Measurements from ENCODE around the gene FAM181A.

FAM181A gene

GRCh38 chr14:93926873-93927799 is at the start of gene FAM181A:
FAM181A (plus strand) TSS chr14:93927344; CDS start chr14:93928286, 942 bp downstream.
- no peak for DNase-seq

DNA sequence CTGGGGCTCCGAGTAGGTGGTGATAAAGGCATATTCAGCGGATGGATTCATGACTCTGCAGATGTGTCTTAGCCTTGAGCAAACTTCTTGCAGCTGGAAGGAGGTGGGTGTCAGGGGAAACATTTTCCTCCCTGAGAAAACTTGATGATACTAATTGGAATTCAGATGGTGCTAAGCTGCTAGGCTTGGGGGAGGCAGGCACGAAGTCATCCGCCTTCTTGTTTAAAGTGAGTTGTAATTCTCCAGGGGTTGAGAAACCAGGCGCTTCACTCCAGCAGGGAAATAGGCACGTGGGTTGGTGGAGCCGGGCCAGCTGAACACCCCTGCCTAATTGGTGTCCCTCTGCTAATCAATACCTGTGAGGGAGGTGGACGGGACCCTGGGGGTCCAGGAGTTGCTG is 48.9 kb upstream of the FAM181A start:
- no peak for DNase-seq

DNA sequence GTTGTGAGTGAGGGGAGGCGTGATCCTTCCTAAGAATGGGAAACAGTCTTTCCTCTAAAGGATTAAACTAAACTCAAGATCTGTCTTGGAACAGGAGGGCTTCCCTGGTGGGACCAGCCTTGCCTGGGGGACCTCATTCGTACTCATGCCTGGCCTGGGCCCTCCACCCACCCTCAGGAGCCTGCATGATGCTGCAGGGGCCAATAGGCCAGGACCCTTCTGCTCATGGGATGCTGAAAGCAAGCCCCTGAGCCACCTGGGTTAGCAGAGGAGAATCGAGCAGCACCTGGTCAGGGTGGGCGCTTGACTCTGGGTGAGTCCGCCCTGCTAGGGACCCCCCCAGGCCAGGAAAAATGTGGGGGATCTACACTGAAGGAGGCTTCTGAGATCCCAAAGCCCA is 48.3 kb upstream of the FAM181A start:
- DNase-seq: no peak

DNA sequence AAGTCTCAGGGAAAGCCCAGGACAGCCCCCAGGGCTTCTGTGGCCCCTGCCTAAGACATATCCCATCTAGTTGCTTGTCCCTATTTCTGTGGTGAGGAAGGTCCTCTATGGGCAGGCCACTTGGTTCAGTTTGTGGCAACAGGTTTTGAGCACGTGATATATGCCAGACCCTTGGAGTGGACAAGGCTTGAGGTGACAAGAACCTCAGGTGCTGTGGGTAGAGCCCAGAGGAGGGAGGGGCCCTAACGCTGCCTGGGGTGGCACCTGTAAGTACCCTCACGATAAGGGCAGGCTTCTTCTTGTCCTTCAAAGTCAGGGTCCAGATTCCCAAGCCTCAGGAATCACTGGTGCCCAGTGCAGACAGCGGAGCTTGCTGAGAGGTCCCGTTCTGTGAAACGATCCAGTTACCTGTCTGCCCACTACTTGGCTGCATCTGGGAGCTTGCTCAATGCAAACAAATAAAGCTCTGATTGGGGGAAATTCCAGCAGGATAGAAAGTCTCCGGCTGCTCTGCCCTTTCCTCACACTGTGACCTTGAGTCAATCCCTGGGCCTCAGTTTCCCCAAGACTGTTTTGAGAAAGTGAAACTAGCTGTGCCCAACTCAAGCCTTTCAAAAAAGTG is 47.7 kb upstream of the FAM181A start:
- DNase-seq: no peak

GRCh38 chr14:93880021-93880820 is 46.9 kb upstream of the FAM181A start:
- DNase-seq: peak; percentile 62

DNA sequence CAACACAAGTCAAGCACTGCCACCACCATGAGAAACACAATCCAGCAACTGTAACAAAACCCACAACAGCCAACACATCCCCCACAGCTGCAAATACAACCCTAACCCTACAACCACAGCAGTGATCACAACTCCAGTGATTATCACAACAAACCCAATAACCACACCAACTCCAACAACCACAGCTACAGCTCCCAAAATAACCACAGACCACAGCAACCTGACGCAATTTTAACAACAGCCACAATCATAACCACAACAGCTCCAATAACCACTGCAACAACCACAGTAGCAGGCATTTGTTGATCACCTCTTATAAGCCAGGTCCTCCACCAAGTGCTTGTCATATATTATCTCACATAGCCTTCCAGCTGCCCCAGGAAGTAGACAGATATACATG is 42.2 kb upstream of the FAM181A start:
- DNase-seq: no peak

- no peak for DNase-seq
These were observed 38.1 kb upstream of the FAM181A start for GRCh38 chr14:93888995-93889394.

DNA sequence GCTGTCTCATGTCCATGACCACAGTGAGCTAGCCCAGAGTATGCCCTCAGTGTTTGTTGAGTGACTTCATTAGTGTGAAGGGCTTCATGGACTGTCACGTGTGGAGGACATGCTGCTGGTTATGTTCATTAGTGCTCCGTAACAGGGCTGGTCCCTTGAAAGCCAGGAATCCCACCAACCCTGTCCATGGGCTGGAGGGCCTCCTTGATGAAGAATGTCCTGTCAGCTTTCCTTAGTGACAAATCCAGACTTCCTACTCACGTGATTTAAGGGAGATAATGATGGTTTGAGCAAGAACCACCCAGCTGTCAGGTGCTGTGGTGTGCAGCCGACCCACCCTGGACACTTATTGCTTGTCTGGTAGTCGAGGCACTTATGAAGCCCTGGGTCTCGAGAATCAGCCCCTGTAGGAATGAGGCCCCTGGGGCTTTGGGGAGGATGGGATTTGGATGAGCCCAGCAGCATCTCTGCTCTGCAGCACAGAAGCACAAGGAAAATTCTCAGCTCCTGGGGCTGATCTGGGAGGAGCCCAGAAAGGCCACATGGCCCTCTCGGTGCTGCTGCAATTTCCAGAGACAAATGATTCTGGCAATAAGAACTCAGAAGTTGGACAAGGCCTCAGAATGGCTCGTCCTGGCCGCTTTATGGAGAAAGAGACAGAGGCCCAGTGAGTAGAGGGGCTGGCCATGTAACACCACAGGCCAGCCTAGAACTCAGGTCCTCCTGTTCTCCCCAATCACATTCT is 37.2 kb upstream of the FAM181A start:
- DNase-seq: no peak

DNA sequence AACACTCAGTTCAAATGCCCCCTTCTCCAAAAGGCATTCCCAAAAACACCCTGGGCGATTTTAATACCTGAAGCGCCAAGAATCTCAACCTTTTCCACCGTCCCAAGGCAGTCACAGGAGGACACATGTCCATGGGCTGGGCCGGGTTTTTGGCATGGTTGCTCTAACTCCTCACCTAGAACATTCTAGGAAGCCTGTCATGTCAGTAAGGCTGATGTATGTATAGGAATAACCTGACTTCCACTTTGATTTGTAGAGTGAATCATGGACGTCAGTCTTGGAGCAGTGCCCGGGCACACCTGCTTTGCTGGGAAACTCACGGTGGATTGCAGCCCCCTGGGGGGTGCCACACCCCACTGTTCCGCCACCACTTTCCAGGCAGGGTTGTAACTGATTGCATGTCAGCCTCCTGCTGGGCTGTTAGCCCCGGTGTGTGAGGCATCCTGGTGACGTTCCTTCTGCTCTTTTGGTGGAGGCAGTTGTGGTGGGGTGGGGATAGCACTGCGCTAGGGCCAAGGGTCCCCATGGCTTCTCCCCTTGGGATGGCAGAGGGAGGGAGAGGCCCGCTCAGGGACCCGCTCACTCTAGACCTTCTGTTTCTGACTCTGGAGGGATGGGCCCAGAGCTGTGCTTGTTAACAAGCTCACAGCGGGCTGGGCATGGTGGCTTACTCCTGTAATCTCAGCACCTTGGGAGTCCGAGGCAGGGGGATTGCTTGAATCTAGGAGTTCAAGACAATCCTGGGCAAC is 35.2 kb upstream of the FAM181A start:
- DNase-seq: no peak

GRCh38 chr14:93892505-93892839 is 34.7 kb upstream of the FAM181A start:
- no peak for DNase-seq

DNA sequence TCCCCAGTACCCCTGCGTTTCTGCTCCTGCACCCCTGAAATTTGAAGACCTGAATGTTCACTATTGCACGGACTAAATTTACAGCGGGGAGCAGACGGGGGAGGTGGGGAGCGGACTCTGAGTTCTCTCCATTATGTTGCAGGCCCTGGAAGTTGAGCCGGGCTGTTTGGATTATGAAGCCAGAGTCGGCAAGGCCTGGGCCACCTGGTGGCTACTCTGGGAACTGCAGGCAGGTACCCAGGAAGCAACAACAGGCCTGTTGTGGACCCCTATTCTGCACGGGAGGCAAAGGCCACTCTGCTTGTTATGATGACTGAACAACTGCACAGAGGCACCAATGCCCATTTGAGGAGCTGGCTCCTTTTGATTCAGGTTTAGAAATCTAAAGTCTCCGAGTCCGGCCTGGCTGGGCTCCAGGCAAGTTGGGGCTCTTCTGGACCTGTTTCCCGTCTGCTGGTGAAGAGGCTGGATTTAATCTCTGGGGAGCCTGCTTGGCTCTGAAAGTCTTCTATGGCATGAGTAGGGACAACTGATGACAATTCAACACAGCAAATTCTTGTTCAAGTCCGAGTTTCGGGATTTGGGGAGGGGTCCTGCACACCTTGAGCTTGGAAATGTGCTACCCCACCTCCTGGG is 34.1 kb upstream of the FAM181A start:
- peak; percentile 48 for DNase-seq

- DNase-seq: no peak
These were observed 33.4 kb upstream of the FAM181A start for GRCh38 chr14:93893661-93894261.

GRCh38 chr14:93895023-93895604 is 32.0 kb upstream of the FAM181A start:
- DNase-seq: no peak

GRCh38 chr14:93897476-93897845 is 29.7 kb upstream of the FAM181A start:
- DNase-seq: no peak

- no peak for DNase-seq
These were observed 29.0 kb upstream of the FAM181A start for GRCh38 chr14:93898081-93898611.

- no peak for DNase-seq
These were observed 28.4 kb upstream of the FAM181A start for GRCh38 chr14:93898731-93899130.

DNA sequence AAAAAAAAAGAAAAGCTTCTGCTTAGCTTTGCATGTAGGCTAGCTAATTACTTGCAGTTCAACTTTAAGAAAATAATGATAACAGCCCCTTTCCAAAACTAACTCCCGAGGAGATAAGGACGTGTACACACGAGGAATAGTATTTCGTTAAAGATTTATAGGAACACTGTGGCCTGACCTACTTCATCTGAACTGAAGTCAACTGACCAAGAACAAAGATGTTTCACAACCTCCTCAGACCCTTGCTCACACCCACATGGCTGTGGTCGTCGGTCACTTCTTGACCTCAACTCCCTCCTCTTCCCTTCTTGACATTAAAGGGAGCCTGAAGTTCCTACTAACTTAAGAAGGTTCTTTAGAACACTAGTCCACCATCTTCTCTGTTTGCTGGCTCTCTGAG is 25.3 kb upstream of the FAM181A start:
- DNase-seq: no peak

- no peak for DNase-seq
These were observed 24.4 kb upstream of the FAM181A start for GRCh38 chr14:93902619-93903307.

DNA sequence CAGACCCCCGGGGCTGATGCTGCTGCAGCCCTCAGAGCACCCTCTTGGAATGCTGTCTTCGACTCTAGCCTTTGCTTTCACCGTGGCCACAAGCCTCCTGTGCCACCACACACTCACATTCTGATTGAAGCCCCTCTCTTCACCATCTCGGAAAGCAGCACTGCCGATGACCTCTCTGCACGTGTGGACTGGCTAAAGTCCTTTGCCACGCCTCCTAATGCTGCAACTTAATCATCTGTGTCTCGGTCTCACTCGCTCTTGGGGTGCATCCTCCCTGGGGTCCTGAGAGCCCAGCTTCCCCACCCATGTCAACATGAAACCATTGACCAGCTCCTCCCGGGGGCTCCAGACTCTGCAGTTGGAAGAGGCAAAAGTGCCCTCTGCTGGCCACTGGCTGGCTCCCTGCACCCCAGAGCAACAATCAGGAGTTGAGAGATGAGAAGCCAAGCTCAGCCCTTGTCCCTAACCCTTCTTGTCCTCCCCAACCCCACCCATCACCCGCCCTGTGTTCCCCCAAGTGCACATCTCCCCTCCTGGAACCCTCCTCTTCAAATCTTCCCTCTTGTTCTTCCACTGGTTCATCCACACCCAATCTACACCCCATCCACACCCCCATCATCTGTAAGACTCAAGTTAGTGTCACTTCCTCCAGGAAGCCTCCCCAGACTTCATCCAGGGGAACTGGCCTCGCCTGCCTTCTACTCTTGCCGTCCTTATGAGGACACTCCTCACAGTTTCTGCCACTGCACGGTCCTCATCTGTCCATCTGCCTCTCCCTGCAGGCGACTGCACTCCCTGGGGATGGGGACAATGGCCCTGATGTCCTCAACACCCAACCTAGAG is 23.6 kb upstream of the FAM181A start:
- no peak for DNase-seq

All from fibroblast of skin of right quadriceps (primary cell).